ENCODE data around the gene FLNB.

The FLNB gene

DNA sequence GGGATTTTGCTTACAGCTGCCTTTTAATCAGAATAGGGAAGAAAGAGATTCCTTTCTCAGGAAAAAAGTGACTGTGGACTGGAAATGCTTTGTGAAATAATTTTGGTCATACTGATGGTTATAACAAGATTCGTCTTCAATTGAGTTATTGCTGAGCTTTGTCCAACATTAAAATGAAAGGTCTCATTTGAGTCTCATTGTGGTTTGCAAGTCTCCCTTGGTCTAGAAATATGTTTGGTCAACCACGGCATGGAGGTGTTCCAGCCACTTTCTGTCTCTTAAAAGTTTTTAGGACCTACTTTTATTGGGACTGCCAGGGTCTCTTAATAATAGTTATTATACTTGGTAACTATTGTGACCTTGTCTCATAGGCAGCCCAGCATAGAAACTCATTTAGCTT is 15.3 kb downstream of the FLNB start:
- Histone ChIP-seq H3K4me3 (no peak overlapping the region), H3K27ac (peak overlapping the region in 3 of 21 experiments; percentile 17 to 67 (median 38))

DNA sequence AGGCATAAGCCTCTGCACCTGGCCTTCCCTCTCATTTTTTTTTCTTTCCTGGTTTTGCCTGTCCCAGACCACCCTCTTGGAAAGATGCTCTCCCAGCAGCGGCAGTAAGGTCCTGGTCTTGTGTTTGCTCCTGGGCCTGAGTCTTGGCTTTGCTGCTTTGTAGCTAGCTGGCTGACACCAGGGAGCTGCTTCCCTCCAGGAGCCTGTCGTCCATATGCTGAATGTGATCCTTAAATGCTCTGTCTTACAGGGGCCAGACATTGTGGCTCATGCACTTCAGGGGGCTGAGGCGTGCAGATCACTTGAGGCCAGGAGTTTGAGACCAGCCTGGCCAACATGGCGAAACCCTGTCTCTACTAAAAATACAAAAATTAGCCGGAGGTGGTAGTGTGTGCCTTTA is 17.2 kb downstream of the FLNB start:
- H3K27ac ChIP-seq = peak overlapping the region in 8 of 21 experiments; percentile 5 to 77 (median 65)

DNA sequence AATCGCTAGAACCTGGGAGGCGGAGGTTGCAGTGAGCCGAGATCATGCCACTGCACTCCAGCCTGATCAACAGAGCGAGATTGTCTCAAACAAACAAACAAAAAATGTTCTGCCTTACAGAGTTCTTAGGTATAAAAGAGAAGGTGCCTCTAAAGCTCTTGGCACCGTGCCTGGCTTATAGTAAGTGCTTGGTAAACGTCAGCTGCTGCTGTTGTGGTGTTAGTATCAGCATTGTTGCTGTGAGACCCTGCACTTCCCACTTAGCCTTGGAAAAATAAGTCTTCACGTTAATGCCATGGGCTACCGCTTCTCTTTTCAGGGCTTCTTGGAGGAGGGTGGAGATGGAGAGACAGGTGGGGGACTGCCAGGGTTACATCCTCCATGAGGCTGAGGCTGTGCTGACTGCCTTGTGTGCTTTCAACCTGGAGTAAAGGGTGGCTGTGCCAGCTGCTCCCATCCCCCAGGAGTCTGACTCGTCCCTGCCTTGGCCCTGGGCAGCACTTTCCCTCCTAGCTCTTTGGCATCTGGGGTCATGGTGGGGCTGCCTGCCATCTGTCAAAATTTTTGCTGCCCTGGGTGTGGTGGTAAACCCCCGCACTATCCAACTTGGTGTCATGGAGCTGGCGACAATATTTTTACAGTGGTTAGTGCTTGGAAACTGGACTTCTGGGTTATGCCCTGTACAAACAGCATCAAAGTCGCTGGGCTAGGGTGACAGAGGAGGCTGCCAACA is 17.8 kb downstream of the FLNB start:
- no peak overlapping the region for H3K4me3 ChIP-seq
- H3K27ac ChIP-seq = peak overlapping the region in 15 of 21 experiments; percentile 5 to 77 (median 58)

More for the DNA sequence above, 17.2 kb downstream of the FLNB start:
- no peak overlapping the region for H3K4me3 ChIP-seq

DNA sequence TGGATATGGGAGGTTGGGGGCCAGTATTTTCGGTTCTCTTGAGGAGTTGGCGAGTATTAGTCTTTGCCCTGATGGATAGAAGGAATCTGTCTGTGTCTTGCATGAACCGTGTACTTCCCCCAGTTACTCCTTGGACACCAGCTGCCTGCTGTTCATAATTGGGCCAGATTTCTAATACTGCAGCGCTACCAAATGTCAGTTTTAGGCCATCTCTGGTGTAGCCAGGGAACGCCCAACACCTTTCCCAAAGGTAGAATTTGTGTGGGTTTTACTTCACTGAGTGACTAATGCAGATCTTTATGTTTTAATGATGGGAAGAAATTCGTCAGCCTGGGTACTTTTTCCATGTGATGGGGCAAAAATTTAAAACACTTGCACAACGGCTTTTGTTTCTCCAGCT is 18.4 kb downstream of the FLNB start:
- H3K4me3 ChIP-seq = no peak overlapping the region
- peak overlapping the region in 12 of 21 experiments; percentile 29 to 77 (median 60) for H3K27ac ChIP-seq

DNA sequence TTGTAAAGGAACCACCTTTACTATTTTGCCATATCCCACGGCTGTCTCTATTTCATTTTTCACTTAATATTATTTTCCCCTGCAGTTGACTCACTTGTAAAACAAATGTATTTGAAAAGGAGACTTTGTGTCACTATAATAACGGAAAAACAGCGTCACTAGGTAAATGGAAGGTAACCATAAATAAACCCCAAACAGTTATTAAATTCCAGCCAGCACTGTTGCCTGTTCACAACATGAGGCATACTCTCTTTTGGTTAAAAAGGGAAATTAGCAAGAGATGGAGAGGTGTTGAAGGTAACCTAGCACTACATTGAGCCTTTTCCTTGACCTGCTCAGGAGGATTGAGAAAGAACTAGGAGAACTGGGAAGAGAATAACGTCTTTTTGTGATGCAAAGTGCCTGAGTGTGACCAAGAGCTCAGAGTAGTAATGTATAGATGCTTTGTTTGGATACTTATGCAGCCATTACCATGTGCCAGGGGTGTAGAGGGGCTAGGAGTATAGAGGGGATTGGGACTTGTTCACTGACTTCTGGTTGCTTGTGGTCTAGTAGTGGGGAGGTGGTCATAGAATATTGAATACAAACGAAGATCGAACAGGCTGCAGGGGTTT is 19.6 kb downstream of the FLNB start:
- Histone ChIP-seq H3K4me3 (no peak overlapping the region), H3K27ac (peak overlapping the region in 9 of 21 experiments; percentile 7 to 70 (median 66))

DNA sequence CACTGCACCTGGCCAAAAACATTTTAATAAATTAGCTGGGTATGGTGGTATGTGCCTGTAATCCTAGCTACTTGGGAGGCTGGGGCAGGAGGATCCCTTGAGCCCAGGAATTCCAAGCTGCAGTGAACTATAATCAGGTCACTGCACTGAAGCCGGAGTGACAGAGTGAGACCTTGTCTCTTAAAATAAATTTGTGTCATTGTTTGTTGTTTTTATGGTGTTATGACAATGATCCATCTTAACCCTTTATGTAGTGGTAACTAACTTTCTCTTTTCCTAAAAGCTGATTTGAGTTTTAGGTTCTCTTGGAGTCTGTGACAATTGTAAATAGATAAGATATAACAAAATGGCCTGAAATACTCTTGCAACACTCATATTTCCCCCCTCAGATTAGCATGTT is 20.7 kb downstream of the FLNB start:
- Histone ChIP-seq H3K4me3 (no peak overlapping the region), H3K27ac (no peak overlapping the region)

DNA sequence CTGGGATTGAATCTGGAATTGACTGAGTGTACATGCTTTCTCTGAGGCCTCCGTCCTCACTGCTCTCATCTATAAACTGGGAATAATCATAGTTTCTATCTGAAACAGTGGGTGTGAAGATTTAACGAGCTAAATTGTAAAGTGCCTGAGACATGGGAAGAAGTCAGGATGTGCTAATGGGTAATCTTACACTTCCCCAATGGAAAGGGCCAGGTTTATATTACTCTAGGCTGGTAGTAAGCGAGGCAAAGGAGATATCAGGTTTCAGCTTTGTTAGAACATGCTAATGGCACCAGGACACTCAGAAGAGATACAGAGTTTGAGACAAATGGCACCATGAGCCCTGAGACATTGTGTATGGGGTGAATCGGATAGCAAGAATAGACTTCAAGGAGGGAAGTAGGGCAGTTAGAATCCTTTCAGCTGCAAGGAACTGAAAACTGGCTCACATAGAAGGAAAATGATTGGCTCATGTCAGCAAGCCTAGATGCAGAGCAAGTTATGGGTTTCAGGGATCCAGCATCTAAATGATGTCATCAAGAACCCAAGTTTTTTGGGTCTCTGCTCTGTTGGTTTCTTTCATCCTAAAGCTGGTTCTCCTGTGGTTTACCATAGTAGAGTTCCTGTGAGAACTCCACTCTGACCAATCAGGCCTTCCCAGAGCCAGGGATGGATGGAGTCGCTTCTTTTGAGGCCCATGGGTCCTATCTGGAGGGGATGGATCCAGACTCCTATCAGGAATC is 21.8 kb downstream of the FLNB start:
- Histone ChIP-seq H3K27ac (no peak overlapping the region), H3K4me3 (no peak overlapping the region)

DNA sequence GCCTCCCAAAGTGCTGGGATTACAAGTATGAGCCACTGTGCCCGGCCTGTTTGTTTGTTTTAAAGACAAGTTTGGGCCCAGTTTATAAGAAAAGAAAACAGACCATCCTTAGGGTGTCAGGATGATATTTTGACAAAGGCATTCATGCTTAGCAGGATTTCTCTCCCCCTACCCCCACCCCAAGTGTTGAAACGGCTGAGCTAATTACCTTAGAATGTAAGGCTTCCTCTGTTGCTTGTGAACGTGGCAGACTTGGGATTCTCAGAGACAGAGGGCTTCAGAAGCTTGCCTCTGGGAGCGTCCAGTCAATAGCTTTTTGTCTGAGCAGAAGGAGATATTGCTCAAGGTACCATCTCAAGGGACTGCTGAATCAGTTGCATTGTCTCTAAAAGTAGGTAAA is 24.0 kb downstream of the FLNB start:
- no peak overlapping the region for H3K4me3 ChIP-seq
- peak overlapping the region in 1 of 21 experiments; percentile 47 for H3K27ac ChIP-seq

DNA sequence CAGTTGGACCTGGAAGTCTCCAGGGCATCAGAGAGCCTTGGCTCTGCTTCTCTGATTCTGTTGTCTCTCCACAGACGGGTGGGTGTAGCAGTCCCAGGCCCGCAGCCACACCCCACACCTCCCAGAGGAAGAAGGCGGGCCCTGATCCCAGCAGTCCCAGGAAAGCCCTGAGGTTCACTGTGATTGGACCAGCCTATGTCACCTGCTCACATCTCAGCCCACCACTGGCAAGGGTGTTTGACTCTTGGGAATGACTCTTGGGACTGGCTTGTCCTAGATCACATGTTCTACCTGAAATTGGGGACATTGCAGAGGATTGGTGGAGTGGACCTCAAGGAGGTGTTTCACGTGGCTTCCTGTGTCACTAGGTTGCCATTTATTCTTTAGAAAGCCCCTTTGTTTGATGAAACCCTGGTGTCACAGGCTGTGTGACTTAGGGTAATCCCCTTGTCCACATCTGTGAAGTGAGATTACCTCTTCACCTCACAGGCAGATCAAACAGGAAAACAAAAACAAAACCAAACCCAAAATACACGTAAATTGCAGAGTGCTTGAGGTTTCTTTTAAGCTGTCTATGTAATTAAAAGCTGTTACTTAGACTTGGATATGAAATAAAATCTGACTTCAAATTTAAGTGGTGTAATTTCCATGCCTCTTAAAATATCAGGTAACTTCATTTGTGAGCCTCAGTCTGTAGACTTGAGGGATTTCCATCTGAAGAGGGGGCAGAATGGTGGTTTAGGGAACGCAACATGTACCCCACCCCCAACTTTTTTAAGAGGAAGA is 26.7 kb downstream of the FLNB start:
- peak overlapping the region in 10 of 21 experiments; percentile 6 to 62 (median 44) for H3K27ac ChIP-seq
- H3K4me3 ChIP-seq = no peak overlapping the region

DNA sequence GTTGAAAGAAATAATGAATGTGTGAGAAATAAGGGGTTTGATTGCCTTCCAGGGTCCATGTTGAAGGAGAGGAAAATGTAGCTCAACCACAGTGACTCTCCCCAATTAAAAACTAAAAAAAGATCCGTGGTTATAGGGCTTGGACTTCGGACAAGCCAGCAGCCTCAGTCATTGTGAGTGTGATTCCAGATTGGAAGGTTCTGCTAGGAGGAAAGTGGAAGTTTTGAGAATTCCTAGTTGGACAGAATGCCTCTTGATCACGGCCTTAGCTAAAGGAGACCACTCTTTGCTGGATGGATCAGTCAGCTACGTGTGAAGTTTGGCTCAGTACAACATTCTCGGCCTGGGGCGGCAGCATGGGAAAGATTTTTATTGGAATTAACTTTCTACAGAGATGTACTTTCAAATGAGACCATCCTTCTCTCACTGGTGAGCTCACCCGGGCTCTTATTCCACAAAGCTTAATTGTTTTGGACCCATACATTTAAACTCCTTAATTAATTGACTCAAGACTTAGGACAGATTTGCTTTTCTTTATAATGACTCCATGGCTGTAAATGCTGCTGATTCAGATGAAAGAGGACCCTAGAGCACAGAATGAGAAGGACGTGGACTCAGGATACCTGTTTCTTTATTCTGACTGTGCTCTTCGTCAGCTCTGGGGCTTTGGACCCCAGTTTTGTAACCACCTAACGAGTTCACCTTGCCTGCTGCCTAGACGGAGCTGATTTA is 27.5 kb downstream of the FLNB start:
- H3K27ac ChIP-seq = peak overlapping the region in 10 of 21 experiments; percentile 3 to 62 (median 44)
- no peak overlapping the region for H3K4me3 ChIP-seq

DNA sequence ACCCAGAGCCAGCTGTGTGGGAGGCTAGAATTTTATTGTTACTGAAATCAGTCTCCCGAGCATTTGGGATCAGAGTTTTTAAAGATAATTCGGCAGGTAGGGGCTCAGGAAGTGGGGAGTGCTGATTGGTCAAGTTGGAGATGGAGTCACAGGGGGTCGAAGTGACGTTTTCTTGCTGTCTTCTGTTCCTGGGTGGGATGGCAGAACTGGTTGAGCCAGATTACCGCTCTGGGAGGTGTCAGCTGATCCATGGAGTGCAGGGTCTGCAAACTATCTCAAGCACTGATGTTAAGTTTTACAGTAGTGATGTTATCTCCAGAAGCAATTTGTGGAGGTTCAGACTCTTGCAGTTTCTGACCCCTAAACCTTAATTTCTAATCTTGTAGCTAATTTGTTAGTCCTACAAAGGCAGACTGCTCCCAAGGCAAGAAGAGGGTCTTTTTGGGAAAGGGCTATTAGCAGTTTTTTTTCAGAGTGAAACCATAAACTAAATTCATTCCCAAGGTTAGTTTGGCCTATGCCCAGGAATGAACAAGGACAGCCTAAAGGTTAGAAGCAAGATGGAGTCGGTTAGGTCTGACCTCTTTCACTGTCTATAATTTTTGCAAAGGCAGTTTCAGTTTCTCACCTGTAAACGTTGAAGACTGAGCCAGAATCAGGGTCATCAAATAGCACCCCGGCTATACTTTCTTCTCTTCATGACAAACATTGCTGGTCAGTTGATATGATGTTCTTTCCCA is 28.2 kb downstream of the FLNB start:
- Histone ChIP-seq H3K4me3 (no peak overlapping the region), H3K27ac (peak overlapping the region in 8 of 21 experiments; percentile 3 to 62 (median 49))

DNA sequence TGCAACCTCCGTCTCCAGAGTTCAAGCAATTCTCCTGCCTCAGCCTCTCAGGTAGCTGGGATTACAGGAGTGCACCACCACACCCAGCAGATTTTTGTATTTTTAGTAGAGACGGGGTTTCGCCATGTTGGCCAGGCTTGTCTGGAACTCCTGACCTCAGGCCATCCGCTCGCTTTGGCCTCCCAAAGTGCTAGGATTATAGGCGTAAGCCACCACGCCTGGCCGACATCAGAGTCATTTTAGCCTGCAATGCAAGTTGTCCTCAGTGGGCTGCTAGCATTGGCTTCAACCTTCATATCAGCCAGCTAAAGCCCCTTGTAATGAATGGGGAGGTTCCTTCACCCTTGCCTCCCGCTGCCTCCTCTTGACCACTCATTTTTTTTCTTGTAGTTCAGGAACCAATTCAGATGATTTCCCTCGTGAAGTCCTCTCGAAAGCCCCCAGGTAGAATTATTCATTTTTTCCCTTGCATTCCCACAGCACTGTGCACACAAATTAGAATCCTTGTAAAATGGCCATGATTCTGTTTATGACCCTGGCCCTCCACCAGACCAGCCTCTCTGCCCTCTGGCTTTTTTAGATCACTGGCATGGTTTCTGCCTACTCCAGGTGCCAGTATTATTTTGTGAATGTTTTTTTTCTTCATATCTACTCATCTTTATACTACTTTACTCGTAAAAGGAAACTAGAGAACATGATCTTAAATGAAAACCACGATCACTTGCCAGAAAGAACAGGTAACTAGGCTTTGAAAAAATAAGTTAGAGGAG is 29.1 kb downstream of the FLNB start:
- no peak overlapping the region for H3K27ac ChIP-seq

DNA sequence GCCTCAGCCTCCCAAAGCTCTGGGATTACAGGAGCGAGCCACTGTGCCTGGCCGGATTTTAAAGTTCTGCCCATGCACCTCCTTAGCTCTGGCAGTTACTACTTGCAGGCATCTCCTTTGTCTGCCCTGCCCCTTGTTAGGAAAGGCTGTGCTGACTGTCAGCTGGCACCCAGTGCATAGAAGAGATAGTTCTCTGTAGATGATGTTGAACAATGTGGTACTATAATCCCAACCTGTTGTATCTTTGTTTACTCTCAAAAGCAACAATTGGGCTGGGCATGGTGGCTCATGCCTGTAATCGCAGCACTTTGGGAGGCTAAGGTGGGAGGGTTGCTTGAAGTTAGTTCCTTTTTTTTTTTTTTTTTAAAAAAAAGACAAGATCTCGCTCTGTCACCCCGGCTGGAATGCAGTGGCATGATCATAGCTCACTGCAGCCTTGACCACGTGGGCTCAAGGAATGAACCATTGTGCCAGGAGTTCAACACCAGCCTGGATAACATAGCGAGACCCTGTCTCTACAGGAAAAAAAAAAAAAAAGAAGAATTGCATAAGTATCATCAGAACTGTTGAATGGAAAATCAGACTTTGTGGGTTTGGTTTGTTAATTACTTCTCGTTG is 30.6 kb downstream of the FLNB start:
- Histone ChIP-seq H3K4me3 (no peak overlapping the region), H3K27ac (no peak overlapping the region)

More for the DNA sequence above, 29.1 kb downstream of the FLNB start:
- no peak overlapping the region for H3K4me3 ChIP-seq

DNA sequence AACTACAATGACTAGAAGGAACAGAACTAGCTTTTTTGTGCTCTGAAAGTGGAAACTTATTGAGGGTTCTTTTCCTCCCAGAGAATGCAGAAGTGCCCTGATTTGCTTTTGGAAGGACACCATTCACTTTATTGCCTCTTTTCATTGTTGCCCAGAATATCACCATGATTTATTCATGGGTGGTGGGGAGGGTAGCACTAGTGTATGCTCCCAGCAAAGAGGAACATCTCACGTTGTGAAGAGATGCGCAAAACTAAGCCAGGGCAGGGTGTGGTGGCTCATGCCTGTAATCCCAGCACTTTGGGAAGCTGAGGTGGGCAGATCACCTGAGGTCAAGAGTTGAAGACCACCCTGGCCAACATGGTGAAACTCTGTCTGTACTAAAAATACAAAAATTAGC is 31.4 kb downstream of the FLNB start:
- Histone ChIP-seq H3K4me3 (no peak overlapping the region), H3K27ac (no peak overlapping the region)

DNA sequence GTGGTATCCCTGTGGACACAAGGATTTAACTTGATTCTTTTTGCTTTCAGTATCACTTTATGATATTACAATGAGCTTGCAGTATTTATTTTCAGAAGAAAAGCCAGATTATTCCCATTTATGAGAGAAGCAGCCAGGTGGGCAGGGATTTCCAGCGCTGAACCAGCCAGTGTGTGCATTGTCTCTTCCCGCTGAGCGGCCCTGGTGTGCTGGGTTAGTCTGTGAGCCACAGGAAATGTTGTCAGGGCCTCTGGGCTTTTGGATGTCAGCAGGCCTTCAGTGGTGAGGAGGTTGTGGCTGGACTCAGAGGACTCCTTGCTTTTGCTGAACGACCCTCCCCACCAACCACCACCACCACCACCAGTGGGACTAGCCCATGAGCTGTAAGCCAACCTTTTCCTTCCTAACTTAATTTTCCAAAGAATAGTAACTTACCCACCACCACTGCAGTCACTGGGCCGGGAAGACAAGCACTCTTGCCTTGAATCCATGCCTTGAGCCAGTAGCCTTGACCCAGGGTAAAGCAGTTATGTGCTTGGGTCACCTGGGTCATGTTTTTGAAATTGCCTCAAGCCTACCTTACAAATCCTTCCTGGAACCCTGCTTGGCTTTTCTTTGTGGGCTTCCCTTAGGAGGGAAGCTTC is 33.1 kb downstream of the FLNB start:
- Histone ChIP-seq H3K4me3 (no peak overlapping the region), H3K27ac (peak overlapping the region in 6 of 21 experiments; percentile 1 to 55 (median 20))

DNA sequence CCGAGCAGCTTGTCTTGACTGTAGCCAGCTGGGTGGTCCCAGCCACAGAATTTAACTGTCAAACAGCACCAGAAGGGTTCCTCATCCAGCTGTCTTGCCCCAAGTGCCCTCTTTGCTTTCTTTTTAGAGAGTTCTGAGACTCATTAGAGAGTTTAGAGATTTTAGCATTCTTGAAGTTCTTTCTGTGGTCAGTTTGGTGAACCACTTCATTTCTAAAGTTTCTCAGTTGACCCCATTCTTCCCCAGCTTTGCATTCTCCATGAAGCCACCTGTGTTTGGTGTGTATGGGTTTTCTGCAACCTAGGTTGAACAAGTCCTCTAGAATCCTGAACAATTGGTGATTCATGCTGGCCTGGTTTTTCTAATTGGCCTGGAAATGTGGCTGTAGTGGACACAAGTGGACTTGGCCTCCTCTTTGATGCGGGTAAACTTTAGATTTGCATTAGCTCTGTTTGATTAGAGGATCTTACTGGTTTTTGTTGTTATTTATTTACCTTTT is 33.7 kb downstream of the FLNB start:
- H3K27ac ChIP-seq = peak overlapping the region in 5 of 21 experiments; percentile 1 to 55 (median 18)
- H3K4me3 ChIP-seq = no peak overlapping the region

Measured in skin epidermis (tissue), 12 donors.